ENCODE measurements around the gene PCID2. TPM values are rescaled to one million over a fixed set of nuclear protein-coding genes. Genes with fewer than 3 reads are reported as not detected.

The PCID2 gene
- polyA plus RNA-seq, 3 donors from 2014 or later = 47.8 to 63.2 (median 60.2) TPM

DNA sequence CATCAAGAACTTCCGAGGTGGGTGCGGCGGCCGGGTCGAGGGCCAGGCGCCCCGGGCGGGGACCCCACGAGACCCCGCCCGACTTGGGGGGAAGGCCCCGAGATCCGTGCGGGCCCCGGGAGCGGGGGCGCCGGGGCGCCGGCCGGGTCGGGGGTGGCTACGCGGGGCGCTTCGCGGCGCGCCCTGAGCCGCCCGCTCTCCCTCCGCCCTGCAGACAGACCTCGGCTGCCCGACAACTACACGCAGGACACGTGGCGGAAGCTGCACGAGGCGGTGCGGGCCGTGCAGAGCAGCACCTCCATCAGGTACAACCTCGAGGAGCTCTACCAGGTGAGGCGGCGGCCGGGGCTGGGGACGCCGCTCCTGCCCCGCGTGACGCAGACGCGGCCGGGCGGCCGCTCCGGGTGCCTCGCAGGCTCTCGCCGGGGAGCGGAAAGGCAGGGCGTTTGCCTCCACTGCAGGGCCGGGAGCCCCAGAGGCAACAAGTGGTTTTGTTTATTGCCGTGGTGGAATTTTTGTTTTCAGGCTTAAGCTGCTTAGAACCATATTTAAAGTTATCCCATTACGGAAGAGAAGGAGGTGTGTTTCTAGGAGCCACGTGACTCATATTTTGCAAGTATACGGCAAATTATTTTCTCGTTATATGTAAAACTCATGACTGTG, 1.4 kb upstream of the PCID2 start:
- H3K27ac Mint-ChIP-seq = peak overlapping the region; percentile 72 to 89 (median 84)
- no peaks in the 10 kb centered on the region for H3K9me3 Mint-ChIP-seq
- H3K4me3 Mint-ChIP-seq = peak overlapping the region; percentile 80 to 89 (median 82)
- peaks cover 0 to 11% (median 0%) of the 10 kb centered on the region in 3 donors for H3K27me3 Mint-ChIP-seq (ENCODE audit: low read depth in 3 of 3)
- DNase-seq = peak; percentile 71 to 72 (median 72)
- H3K4me1 Mint-ChIP-seq = peaks cover 34 to 48% of the 10 kb centered on the region in 2 donors
- peaks cover 6 to 7% (median 7%) of the 10 kb centered on the region in 3 donors for H3K36me3 Mint-ChIP-seq

DNA sequence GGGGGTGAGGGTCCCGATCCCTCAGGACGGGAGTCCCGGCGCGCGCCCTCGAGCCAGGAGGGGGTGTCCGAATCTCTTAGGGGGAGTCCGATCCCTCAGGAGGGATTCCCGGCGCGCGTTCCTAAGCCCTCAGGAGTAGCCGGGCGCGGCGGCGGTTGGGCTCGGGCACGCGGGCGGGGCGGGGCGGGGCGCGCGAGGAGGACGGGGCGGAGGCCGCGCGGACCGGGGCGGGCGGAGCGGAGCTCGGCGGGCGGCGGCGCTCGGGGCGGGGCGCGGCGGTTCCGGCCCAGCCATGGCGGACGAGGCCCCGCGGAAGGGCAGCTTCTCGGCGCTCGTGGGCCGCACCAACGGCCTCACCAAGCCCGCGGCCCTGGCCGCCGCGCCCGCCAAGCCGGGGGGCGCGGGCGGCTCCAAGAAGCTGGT, 878 bp upstream of the PCID2 start, which contains the start of gene CUL4A:
TSS of gene CUL4A (plus strand) at position 278 of the 423 bp plus-strand sequence. CDS start at position 293, 15 bp downstream.
- Mint-ChIP-seq H3K4me3 (peak within 1 kb of the TSS; percentile 80 to 91 (median 85)), H3K36me3 (peaks cover 6 to 7% (median 7%) of the 10 kb centered on the region in 3 donors), H3K9me3 (no peaks in the 10 kb centered on the region), H3K4me1 (peaks cover 35 to 50% of the 10 kb centered on the region in 2 donors), H3K27me3 (ENCODE audit: low read depth in 3 of 3) (peaks cover 0 to 12% (median 0%) of the 10 kb centered on the region in 3 donors), H3K27ac (peak within 1 kb of the TSS; percentile 72 to 90 (median 84))
- peak; percentile 55 to 66 (median 61) for DNase-seq

DNA sequence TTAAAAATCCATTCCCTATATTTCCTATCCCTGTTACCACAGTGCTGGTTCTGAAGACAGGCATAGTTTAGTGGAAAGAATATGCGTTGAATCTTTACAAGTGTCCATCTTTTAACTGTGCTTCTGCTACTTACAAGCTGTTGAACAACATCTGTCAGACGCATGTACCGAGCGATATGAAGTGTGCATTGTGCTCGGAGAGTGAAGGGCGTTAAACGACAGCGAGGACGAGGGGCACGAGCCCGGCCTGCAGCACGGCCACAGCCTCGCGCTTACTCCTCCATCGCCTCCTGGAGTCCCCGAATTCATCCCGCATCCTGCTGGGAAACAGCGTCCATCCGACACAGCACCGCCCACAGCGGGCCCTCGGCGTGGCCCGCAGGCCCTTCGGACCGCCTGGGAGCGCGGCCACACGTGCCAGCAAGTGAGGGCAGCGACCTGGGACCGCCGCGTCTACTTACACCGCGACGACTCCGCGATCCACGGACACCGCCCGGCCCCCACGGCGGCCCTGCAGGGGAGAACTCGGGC, 514 bp downstream of the PCID2 start:
- Mint-ChIP-seq H3K27ac (peak overlapping the region; percentile 83 to 91 (median 90)), H3K27me3 (ENCODE audit: low read depth in 3 of 3) (peaks cover 0 to 12% (median 0%) of the 10 kb centered on the region in 3 donors), H3K36me3 (peaks cover 6 to 7% (median 7%) of the 10 kb centered on the region in 3 donors), H3K4me1 (peaks cover 47 to 58% of the 10 kb centered on the region in 2 donors), H3K9me3 (no peaks in the 10 kb centered on the region), H3K4me3 (peak overlapping the region; percentile 79 to 91 (median 86))
- no peak for DNase-seq

DNA sequence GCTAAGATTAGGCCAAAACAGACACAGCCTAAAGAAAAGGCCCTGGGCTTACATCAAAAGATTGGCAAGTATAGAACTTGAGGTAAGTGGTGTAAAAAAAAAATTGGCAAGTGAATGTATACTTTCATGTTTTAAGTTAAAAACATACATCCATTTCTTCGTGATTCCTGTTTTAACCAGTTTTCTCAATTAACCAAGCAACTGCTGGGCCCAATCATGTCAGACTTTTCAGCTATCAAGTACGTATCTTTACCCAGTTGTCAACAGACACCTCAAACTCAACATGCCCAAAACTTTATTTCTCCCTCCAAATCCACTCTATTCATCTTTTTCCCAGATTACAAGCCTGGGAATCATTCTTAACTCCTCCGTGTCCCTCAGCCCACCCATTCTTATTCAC, 1.0 kb downstream of the PCID2 start:
- Mint-ChIP-seq H3K27me3 (ENCODE audit: low read depth in 3 of 3) (peaks cover 0 to 12% (median 0%) of the 10 kb centered on the region in 3 donors), H3K4me3 (peak overlapping the region; percentile 79 to 91 (median 86)), H3K9me3 (no peaks in the 10 kb centered on the region), H3K27ac (peak overlapping the region; percentile 83 to 91 (median 90)), H3K4me1 (peaks cover 51 to 63% of the 10 kb centered on the region in 2 donors), H3K36me3 (peaks cover 6 to 7% (median 7%) of the 10 kb centered on the region in 3 donors)
- DNase-seq = no peak

DNA sequence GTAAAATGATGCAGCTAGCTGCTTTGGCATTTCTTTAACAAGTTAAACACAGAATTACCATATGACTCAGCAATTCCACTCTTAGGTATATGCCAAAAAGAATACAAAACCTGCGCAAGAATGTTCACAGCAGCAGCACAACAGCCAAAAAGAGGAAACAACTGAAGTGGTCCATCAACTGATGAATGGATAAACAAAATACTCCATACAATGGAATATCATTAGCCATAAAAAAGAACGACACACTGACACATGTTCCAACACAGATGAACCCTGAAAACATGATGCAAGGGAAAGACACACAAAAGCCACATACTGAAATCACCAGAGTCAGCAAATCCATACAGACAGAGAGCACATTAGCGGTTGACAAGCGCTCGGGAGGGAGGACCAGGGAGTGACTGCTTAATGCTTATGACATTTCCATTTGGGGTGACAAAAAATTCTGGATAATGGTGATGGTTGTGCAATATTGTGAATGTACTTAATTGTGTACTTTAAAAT, 3.0 kb downstream of the PCID2 start:
- H3K9me3 Mint-ChIP-seq = no peaks in the 10 kb centered on the region
- no peak for DNase-seq
- H3K36me3 Mint-ChIP-seq = peaks cover 0 to 3% (median 0%) of the 10 kb centered on the region in 3 donors
- peaks cover 58 to 66% of the 10 kb centered on the region in 2 donors for H3K4me1 Mint-ChIP-seq
- H3K27ac Mint-ChIP-seq = peak overlapping the region in 5 of 6 donors; percentile 44 to 83 (median 65)
- H3K4me3 Mint-ChIP-seq = peak overlapping the region in 3 of 5 donors; percentile 22 to 56 (median 51)
- peaks cover 0 to 13% (median 0%) of the 10 kb centered on the region in 3 donors for H3K27me3 Mint-ChIP-seq (ENCODE audit: low read depth in 3 of 3)

DNA sequence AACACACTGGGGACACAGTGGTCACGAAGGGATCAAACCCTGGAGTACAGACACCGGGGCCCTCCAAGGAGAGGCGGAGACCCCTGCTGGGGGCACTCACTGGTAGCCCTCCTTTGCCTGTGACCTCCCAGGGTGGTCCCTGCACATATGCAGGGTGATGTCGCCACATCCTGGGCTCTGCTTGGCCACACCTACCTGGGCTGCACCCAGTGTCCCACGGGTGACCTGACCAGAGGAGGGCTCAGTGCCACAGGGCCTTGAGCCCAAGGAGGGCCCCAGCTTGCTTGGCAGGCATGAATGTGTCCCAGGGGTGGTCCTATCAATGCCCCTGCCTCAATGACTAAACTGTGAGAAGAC, 4.1 kb downstream of the PCID2 start:
- Mint-ChIP-seq H3K27me3 (ENCODE audit: low read depth in 3 of 3) (peaks cover 0 to 9% (median 0%) of the 10 kb centered on the region in 3 donors), H3K27ac (no peak overlapping the region), H3K9me3 (no peaks in the 10 kb centered on the region), H3K4me1 (peaks cover 54 to 60% of the 10 kb centered on the region in 2 donors), H3K4me3 (no peak overlapping the region), H3K36me3 (peaks cover 6 to 8% (median 7%) of the 10 kb centered on the region in 3 donors)
- DNase-seq = no peak

DNA sequence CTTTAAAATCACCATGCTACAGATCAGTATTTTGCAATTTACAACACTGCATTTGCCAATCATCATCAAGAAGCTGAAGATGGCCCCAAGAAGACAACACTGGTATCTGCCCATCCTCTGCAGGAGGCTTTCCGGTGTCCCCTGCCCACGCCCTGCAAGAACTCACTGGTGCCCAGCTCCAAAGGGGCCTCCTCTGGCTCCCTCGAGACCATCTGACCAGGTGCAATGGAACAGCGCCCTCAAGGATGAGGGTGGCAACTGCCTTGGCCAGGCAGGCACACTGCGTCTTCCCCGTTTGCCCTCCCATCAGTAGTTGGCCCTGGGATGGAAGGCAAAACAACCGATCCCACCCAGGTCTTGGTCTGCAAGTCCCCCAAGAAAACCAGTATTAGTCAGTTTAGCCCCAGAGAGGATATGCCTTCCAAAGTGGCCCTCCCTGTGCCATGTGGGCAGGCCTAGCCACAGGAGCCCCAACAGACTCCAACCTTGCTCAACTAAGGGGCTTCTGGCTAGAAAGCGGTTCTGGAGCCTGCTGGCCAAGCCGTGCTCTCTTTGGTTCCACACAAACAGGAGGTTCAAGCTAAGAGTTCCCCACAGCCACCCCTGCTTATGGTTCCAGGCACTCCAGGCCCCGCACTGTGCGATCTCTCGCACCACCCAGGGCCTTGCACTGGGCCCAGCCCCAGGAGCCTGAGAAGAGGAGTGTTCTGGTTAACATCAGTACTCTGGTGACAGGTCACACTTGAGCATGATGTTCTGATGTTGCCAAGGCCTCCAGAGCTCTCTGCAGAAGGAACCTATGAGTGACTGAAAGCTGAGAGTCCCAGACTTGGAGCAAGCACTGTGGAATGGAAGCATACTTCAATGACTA, 4.7 kb downstream of the PCID2 start:
- H3K9me3 Mint-ChIP-seq = no peaks in the 10 kb centered on the region
- H3K4me3 Mint-ChIP-seq = no peak overlapping the region
- peak overlapping the region in 2 of 6 donors; percentile 34 to 36 for H3K27ac Mint-ChIP-seq
- peaks cover 0 to 9% (median 0%) of the 10 kb centered on the region in 3 donors for H3K27me3 Mint-ChIP-seq (ENCODE audit: low read depth in 3 of 3)
- peaks cover 54 to 60% of the 10 kb centered on the region in 2 donors for H3K4me1 Mint-ChIP-seq
- H3K36me3 Mint-ChIP-seq = peaks cover 7 to 8% (median 7%) of the 10 kb centered on the region in 3 donors
- no peak for DNase-seq

DNA sequence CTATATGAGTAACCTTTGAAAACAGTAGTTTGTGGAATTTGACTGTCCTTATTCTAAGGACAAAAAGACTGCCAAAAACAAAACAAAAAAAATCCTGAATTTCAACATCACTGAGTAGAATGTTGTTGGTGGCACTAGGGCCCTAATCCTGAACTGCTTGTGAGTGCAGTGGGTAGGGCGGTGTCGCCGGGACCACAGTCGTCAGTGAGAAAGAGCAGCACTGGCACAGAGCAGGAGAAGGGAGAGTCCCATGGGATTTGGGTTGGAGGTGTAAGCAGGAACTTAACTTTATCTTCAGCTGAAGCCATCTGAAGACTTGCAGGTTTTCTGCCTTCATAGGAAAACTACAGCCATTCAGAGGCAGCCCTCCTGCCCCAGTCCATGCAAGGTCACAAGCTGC, 5.6 kb downstream of the PCID2 start:
- peaks cover 53 to 58% of the 10 kb centered on the region in 2 donors for H3K4me1 Mint-ChIP-seq
- no peaks in the 10 kb centered on the region for H3K9me3 Mint-ChIP-seq
- no peak for DNase-seq
- peaks cover 10 to 12% (median 10%) of the 10 kb centered on the region in 3 donors for H3K36me3 Mint-ChIP-seq
- peaks cover 0 to 8% (median 0%) of the 10 kb centered on the region in 3 donors for H3K27me3 Mint-ChIP-seq (ENCODE audit: low read depth in 3 of 3)
- no peak overlapping the region for H3K27ac Mint-ChIP-seq
- H3K4me3 Mint-ChIP-seq = no peak overlapping the region

DNA sequence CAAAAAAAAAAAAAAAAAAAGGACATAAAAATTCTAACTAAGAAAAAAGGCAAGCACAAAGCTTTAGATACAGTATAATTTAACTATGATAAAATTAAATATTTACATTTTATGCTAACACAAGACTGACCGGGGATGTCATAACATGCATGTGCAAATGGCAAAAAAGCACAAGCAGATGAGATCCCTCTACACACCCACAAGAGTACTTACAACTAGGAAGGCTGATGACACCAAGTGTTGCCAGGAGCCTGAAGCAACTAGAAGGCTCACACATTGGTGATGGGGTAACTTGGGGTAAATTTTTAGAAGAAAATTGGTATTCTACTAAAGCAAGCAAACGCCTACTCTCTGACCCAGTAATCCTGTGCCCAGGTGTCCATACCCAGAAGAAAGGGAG, 6.7 kb downstream of the PCID2 start:
- DNase-seq = no peak
- Mint-ChIP-seq H3K36me3 (peaks cover 14 to 20% (median 15%) of the 10 kb centered on the region in 3 donors), H3K4me3 (no peak overlapping the region), H3K27ac (no peak overlapping the region), H3K4me1 (peaks cover 44 to 47% of the 10 kb centered on the region in 2 donors), H3K27me3 (ENCODE audit: low read depth in 3 of 3) (peaks cover 0 to 4% (median 0%) of the 10 kb centered on the region in 3 donors), H3K9me3 (no peaks in the 10 kb centered on the region)

DNA sequence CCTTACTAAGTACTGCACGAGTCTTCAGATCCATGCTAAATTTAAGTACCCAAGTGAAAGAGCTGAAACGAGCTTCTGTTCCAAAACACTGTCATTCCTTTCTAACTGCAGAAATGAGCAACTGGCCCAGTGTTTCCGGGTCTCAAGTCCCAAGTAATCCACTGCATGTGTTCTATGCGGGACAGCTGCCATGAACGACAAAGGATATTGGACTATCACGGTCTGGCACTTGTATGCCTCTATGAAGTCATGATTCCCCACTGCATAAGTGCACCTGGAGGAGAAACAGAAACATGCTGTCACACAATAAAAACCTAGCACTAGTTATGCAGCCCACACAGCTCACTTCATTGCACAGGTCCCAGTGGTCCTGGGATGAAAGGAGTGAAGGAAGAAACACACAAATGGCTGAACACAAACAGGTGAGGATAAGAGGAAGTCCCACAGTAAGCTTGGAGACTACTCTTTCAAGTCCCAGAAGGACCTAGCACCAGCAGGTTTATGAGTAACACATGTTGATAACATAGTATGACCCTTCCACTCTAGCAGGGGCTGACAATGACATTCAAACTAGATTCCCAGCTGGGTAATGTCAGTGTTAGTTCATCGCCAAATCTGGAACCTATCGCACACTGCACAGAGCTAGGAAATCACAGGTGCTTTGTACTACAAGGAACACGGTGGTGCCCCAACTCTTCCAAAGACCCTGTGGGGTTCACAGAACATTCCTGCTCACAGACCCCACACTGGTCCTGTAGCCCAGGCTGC, 11.3 kb downstream of the PCID2 start:
- H3K9me3 Mint-ChIP-seq = no peaks in the 10 kb centered on the region
- no peak overlapping the region for H3K27ac Mint-ChIP-seq
- no peak overlapping the region for H3K4me3 Mint-ChIP-seq
- peaks cover 6 to 10% of the 10 kb centered on the region in 2 donors for H3K4me1 Mint-ChIP-seq
- H3K36me3 Mint-ChIP-seq = peaks cover 29 to 55% (median 35%) of the 10 kb centered on the region in 3 donors
- DNase-seq = no peak
- peaks cover 0 to 1% (median 0%) of the 10 kb centered on the region in 3 donors for H3K27me3 Mint-ChIP-seq (ENCODE audit: low read depth in 3 of 3)

DNA sequence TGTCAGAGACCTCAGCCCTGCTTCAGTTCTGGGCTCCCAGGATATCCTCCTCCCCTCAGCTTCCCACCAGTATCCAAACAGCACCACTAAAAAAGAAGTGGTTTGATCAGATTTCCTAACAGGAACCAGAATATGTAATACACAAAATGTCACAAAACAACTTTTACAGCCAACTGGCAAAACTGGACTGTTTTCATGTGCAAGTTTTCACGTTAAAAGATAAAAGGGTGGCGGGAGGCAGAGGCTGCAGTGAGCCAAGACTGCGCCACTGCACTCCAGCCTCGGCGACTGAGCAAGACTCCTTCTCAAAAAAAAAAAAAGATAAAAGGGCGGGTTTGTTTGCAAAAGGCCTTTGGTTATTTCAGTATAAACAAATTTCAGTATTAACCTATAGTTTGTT, 13.1 kb downstream of the PCID2 start:
- H3K27ac Mint-ChIP-seq = no peak overlapping the region
- no peaks in the 10 kb centered on the region for H3K9me3 Mint-ChIP-seq
- DNase-seq = no peak
- no peak overlapping the region for H3K4me3 Mint-ChIP-seq
- H3K4me1 Mint-ChIP-seq = peaks cover 0 to 1% of the 10 kb centered on the region in 2 donors
- no peaks in the 10 kb centered on the region for H3K27me3 Mint-ChIP-seq (ENCODE audit: low read depth in 3 of 3)
- H3K36me3 Mint-ChIP-seq = peaks cover 28 to 68% (median 38%) of the 10 kb centered on the region in 3 donors

DNA sequence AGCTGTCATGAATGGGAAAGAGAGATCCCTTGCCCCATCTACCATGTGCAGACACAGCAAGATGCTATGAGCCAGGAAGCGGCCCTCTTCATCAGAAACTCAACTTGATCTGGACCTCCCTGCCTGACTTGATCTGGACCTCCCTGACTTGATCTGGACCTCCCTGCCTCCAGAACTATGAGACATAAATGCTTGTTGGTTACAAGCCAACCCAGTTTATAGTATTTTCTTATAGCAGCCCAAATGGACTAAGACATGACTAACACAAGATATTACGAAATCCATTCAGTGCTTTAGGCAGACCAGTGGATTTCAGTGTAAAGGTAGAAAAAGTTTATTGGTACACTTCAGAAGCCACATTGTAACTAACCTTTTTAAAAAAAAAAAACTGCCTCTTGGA, 15.6 kb downstream of the PCID2 start:
- no peak overlapping the region for H3K27ac Mint-ChIP-seq
- no peak overlapping the region for H3K4me3 Mint-ChIP-seq
- peaks cover 43 to 79% (median 46%) of the 10 kb centered on the region in 3 donors for H3K36me3 Mint-ChIP-seq
- H3K9me3 Mint-ChIP-seq = no peaks in the 10 kb centered on the region
- H3K27me3 Mint-ChIP-seq (ENCODE audit: low read depth in 3 of 3) = peaks cover 0 to 2% (median 0%) of the 10 kb centered on the region in 3 donors
- peaks cover 14% of the 10 kb centered on the region in 2 donors for H3K4me1 Mint-ChIP-seq
- no peak for DNase-seq

DNA sequence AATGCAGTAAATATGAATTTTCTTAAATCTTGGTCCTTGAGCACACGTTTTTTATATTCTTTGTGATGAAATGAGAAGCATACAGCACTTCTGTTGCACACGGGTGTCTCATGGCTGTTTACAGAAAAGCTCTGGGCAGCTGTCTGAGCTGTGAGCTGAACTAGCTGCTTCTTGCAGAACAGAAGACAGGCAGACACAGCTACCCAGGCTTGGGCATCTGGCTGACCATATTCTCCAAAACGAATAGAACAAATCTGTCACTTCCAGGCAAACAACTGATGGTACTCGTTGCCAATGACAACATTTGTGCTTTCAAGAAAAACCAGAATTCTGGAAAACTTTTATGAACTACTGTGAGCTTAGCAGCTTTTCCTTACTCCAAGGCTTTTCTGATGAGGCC, 16.2 kb downstream of the PCID2 start:
- Mint-ChIP-seq H3K27me3 (ENCODE audit: low read depth in 3 of 3) (peaks cover under 1 to 2% (median 1%) of the 10 kb centered on the region in 3 donors), H3K4me3 (no peak overlapping the region), H3K4me1 (peaks cover 20% of the 10 kb centered on the region in 2 donors), H3K36me3 (peaks cover 43 to 76% (median 47%) of the 10 kb centered on the region in 3 donors), H3K9me3 (no peaks in the 10 kb centered on the region), H3K27ac (no peak overlapping the region)
- DNase-seq = no peak

Data from immature natural killer cell (primary cell).